ENCODE measurements around the gene S100A1. TPM values are rescaled to one million over a fixed set of nuclear protein-coding genes. Genes with fewer than 3 reads are reported as not detected.

Gene S100A1
- total and polyA plus RNA-seq, 2 of the 8 experiments (the other 6 are each of a cell fraction or from before 2014, with no cell fraction given): 2.0 TPM; not detected in 1

- no peak for TF ChIP-seq KDM4A (IDR thresholded peaks at IDR 0.05; ENCODE audit: low read depth, low read length, severe bottlenecking)
- no peak for TF ChIP-seq SRF (IDR thresholded peaks at IDR 0.05; ENCODE audit: low read depth, low read length)
- no peak for TF ChIP-seq CREB1 (IDR thresholded peaks at IDR 0.05)
- TF ChIP-seq, protein P1, sequence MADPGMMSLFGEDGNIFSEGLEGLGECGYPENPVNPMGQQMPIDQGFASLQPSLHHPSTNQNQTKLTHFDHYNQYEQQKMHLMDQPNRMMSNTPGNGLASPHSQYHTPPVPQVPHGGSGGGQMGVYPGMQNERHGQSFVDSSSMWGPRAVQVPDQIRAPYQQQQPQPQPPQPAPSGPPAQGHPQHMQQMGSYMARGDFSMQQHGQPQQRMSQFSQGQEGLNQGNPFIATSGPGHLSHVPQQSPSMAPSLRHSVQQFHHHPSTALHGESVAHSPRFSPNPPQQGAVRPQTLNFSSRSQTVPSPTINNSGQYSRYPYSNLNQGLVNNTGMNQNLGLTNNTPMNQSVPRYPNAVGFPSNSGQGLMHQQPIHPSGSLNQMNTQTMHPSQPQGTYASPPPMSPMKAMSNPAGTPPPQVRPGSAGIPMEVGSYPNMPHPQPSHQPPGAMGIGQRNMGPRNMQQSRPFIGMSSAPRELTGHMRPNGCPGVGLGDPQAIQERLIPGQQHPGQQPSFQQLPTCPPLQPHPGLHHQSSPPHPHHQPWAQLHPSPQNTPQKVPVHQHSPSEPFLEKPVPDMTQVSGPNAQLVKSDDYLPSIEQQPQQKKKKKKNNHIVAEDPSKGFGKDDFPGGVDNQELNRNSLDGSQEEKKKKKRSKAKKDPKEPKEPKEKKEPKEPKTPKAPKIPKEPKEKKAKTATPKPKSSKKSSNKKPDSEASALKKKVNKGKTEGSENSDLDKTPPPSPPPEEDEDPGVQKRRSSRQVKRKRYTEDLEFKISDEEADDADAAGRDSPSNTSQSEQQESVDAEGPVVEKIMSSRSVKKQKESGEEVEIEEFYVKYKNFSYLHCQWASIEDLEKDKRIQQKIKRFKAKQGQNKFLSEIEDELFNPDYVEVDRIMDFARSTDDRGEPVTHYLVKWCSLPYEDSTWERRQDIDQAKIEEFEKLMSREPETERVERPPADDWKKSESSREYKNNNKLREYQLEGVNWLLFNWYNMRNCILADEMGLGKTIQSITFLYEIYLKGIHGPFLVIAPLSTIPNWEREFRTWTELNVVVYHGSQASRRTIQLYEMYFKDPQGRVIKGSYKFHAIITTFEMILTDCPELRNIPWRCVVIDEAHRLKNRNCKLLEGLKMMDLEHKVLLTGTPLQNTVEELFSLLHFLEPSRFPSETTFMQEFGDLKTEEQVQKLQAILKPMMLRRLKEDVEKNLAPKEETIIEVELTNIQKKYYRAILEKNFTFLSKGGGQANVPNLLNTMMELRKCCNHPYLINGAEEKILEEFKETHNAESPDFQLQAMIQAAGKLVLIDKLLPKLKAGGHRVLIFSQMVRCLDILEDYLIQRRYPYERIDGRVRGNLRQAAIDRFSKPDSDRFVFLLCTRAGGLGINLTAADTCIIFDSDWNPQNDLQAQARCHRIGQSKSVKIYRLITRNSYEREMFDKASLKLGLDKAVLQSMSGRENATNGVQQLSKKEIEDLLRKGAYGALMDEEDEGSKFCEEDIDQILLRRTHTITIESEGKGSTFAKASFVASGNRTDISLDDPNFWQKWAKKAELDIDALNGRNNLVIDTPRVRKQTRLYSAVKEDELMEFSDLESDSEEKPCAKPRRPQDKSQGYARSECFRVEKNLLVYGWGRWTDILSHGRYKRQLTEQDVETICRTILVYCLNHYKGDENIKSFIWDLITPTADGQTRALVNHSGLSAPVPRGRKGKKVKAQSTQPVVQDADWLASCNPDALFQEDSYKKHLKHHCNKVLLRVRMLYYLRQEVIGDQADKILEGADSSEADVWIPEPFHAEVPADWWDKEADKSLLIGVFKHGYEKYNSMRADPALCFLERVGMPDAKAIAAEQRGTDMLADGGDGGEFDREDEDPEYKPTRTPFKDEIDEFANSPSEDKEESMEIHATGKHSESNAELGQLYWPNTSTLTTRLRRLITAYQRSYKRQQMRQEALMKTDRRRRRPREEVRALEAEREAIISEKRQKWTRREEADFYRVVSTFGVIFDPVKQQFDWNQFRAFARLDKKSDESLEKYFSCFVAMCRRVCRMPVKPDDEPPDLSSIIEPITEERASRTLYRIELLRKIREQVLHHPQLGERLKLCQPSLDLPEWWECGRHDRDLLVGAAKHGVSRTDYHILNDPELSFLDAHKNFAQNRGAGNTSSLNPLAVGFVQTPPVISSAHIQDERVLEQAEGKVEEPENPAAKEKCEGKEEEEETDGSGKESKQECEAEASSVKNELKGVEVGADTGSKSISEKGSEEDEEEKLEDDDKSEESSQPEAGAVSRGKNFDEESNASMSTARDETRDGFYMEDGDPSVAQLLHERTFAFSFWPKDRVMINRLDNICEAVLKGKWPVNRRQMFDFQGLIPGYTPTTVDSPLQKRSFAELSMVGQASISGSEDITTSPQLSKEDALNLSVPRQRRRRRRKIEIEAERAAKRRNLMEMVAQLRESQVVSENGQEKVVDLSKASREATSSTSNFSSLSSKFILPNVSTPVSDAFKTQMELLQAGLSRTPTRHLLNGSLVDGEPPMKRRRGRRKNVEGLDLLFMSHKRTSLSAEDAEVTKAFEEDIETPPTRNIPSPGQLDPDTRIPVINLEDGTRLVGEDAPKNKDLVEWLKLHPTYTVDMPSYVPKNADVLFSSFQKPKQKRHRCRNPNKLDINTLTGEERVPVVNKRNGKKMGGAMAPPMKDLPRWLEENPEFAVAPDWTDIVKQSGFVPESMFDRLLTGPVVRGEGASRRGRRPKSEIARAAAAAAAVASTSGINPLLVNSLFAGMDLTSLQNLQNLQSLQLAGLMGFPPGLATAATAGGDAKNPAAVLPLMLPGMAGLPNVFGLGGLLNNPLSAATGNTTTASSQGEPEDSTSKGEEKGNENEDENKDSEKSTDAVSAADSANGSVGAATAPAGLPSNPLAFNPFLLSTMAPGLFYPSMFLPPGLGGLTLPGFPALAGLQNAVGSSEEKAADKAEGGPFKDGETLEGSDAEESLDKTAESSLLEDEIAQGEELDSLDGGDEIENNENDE (IDR thresholded peaks at IDR 0.05; ENCODE audit: insufficient replicate concordance, low read length): no peak
Observed at GRCh38 chr1:153585006-153585405, 43.2 kb upstream of the S100A1 start (continued).

Measured in H1 (cell line).